ENCODE results near the gene ANKRD40.
"Not testable (repeated sequence)": the region's sequence is repeated elsewhere in the genome, so short reads cannot be mapped to it uniquely, and the experiment has no call there.

ANKRD40 gene

GRCh38 chr17:50684612-50685333, 22.9 kb downstream of the ANKRD40 start:
- no peak overlapping the region for H3K4me3 ChIP-seq (ENCODE audit: low read depth, low read length)
- TF ChIP-seq CTCF (IDR thresholded peaks at IDR 0.05; ENCODE audit: low read depth, low read length) = no peak

GRCh38 chr17:50684288-50684611, 23.5 kb downstream of the ANKRD40 start:
- H3K4me3 ChIP-seq (ENCODE audit: low read depth, low read length) = no peak overlapping the region
- TF ChIP-seq CTCF (IDR thresholded peaks at IDR 0.05; ENCODE audit: low read depth, low read length) = no peak

- no peak overlapping the region for H3K4me3 ChIP-seq (ENCODE audit: low read depth, low read length)
- TF ChIP-seq CTCF (IDR thresholded peaks at IDR 0.05; ENCODE audit: low read depth, low read length) = no peak
Measured at GRCh38 chr17:50683434-50684287, 24.1 kb downstream of the ANKRD40 start.

GRCh38 chr17:50682938-50683337, 24.8 kb downstream of the ANKRD40 start:
- no peak for TF ChIP-seq CTCF (IDR thresholded peaks at IDR 0.05; ENCODE audit: low read depth, low read length)
- no peak overlapping the region for H3K4me3 ChIP-seq (ENCODE audit: low read depth, low read length)

GRCh38 chr17:50682441-50682840, 25.3 kb downstream of the ANKRD40 start:
- no peak overlapping the region for H3K4me3 ChIP-seq (ENCODE audit: low read depth, low read length)
- no peak for TF ChIP-seq CTCF (IDR thresholded peaks at IDR 0.05; ENCODE audit: low read depth, low read length)

GRCh38 chr17:50681263-50682200, 26.2 kb downstream of the ANKRD40 start:
- peak; percentile 69 for TF ChIP-seq CTCF (IDR thresholded peaks at IDR 0.05; ENCODE audit: low read depth, low read length)
- H3K4me3 ChIP-seq (ENCODE audit: low read depth, low read length) = no peak overlapping the region

- not testable (repeated sequence) for H3K4me3 ChIP-seq (ENCODE audit: low read depth, low read length)
Measured at GRCh38 chr17:50680543-50681262, 27.0 kb downstream of the ANKRD40 start.

Data from WI38 (cell line).